Measurements from ENCODE around the gene TRIM4.
A peak's percentile ranks its signal among the peaks of the same experiment; 100 is the strongest.
"Not testable (repeated sequence)": the region's sequence is repeated elsewhere in the genome, so short reads cannot be mapped to it uniquely, and the experiment has no call there.

TRIM4 gene

GRCh38 chr7:99918959-99919813 is at the start of gene TRIM4:
TRIM4 (minus strand) TSS chr7:99919530; CDS start chr7:99919401, 129 bp downstream.
- no peaks in the 10 kb centered on the region for H3K9me3 ChIP-seq (ENCODE audit: control insufficient read depth, insufficient read depth, low read length)
- H3K9ac ChIP-seq (ENCODE audit: low read depth, low read length), result no peak within 1 kb of the TSS
- H3K4me1 ChIP-seq (ENCODE audit: control insufficient read depth, insufficient read depth, low read length), result no peaks in the 10 kb centered on the region
- no peaks in the 10 kb centered on the region for H3K36me3 ChIP-seq (ENCODE audit: control insufficient read depth, insufficient read depth, low read length)
- H3K4me3 ChIP-seq (ENCODE audit: low read depth, low read length), result peak within 1 kb of the TSS; percentile 50
- no peaks in the 10 kb centered on the region for H3K27me3 ChIP-seq (ENCODE audit: control insufficient read depth, insufficient read depth, low read length)

DNA sequence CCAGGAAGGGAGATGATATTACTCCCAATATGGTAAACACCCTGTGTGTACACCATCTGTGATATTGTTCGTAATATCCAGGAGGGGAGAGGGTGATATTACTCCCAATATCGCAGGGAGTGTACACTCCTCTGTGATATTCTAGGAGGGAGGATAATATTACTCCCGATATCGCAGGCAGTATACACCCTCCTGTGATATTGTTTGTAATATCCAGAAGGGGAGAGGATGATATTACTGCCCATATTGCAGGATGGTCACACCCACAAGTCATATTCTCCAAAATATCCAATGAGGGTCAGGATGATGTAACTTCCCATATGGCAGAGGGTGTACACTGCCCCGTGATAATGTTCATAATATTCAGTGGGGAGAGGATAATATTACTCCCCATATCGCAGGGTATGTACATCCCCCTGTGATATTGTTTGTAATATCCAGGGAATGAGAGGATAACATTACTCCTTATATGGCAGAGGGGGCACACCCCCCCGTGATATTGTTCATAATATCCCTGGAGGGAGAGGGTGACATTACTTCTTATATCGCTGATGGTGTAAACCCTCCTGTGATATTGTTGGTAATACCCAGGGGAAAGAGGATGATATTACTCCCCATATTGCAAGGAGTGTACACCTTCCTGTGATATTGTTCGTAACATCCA is 39.4 kb upstream of the TRIM4 start:
- Histone ChIP-seq H3K36me3 (ENCODE audit: control insufficient read depth, insufficient read depth, low read length) (no peaks in the 10 kb centered on the region), H3K27me3 (ENCODE audit: control insufficient read depth, insufficient read depth, low read length) (peaks cover 5% of the 10 kb centered on the region), H3K4me3 (ENCODE audit: low read depth, low read length) (no peak overlapping the region)

DNA sequence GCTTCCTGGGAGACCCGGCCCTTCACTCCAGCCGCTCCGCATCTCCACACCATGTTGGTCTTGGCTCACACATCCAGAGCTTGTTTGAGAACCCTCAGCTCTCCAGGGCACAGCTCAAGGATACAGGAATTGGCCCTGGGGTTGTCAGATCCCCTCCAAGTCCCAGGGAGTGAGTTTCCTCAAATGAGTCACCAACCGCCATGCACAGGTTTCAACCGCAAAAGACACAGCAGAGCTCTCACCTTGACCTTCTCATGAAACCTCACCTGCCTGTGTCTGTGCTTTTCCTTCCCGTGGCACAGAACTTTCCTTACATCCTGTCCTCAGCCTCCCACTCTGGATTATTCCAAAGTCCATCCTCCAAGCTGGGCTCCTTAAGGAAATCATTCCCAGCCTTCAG is 35.9 kb upstream of the TRIM4 start:
- Histone ChIP-seq H3K4me1 (ENCODE audit: control insufficient read depth, insufficient read depth, low read length) (no peaks in the 10 kb centered on the region), H3K9ac (ENCODE audit: low read depth, low read length) (no peak overlapping the region), H3K4me3 (ENCODE audit: low read depth, low read length) (no peak overlapping the region), H3K36me3 (ENCODE audit: control insufficient read depth, insufficient read depth, low read length) (no peaks in the 10 kb centered on the region), H3K9me3 (ENCODE audit: control insufficient read depth, insufficient read depth, low read length) (no peaks in the 10 kb centered on the region), H3K27me3 (ENCODE audit: control insufficient read depth, insufficient read depth, low read length) (peaks cover 2% of the 10 kb centered on the region)

More for the DNA sequence above, 39.4 kb upstream of the TRIM4 start:
- H3K9ac ChIP-seq (ENCODE audit: low read depth, low read length), result no peak overlapping the region
- no peaks in the 10 kb centered on the region for H3K4me1 ChIP-seq (ENCODE audit: control insufficient read depth, insufficient read depth, low read length)
- H3K9me3 ChIP-seq (ENCODE audit: control insufficient read depth, insufficient read depth, low read length), result no peaks in the 10 kb centered on the region

DNA sequence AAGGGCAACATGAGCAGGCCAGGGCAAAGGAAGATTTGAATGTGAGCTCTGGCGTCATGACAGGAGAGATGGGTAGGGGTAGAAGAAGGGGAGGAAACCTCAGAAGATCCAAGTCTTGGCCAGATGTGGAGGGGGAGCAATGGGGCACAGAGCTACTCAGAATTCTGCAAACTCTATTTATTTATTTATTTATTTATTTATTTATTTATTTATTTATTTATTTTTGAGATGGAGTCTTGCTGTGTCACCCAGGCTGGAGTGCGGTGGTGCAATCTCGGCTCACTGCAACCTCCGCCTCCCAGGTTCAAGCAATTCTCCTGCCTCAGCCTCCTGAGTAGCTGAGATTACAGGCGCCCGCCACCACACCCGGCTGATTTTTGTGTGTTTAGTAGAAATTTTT is 35.3 kb upstream of the TRIM4 start:
- not testable (repeated sequence) for H3K27me3 ChIP-seq (ENCODE audit: control insufficient read depth, insufficient read depth, low read length); H3K36me3 ChIP-seq (ENCODE audit: control insufficient read depth, insufficient read depth, low read length); H3K4me1 ChIP-seq (ENCODE audit: control insufficient read depth, insufficient read depth, low read length); H3K9me3 ChIP-seq (ENCODE audit: control insufficient read depth, insufficient read depth, low read length); H3K4me3 ChIP-seq (ENCODE audit: low read depth, low read length); H3K9ac ChIP-seq (ENCODE audit: low read depth, low read length)

DNA sequence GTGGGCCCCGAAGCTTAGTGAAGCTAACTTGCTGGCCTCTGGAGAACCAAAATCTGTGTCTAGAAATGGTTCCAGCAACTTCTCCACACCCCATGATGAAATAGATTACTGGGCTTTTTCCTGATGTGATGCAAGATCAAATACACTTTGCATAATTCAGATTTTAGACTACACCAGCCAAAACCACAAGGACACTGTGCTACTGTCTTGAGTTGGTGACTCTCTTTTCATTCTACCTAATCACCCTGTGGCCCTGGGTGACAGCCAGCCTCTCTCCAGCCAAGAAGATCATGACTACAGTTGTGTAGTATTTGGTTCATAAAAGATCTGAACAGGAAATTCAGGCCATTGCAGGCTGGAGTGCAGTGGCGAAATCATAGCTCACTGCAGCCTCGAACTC is 34.3 kb upstream of the TRIM4 start:
- no peaks in the 10 kb centered on the region for H3K36me3 ChIP-seq (ENCODE audit: control insufficient read depth, insufficient read depth, low read length)
- no peak overlapping the region for H3K4me3 ChIP-seq (ENCODE audit: low read depth, low read length)
- peaks cover 2% of the 10 kb centered on the region for H3K27me3 ChIP-seq (ENCODE audit: control insufficient read depth, insufficient read depth, low read length)
- H3K9ac ChIP-seq (ENCODE audit: low read depth, low read length), result no peak overlapping the region
- no peaks in the 10 kb centered on the region for H3K9me3 ChIP-seq (ENCODE audit: control insufficient read depth, insufficient read depth, low read length)
- no peaks in the 10 kb centered on the region for H3K4me1 ChIP-seq (ENCODE audit: control insufficient read depth, insufficient read depth, low read length)

- not testable (repeated sequence) for H3K4me3 ChIP-seq (ENCODE audit: low read depth, low read length); H3K27me3 ChIP-seq (ENCODE audit: control insufficient read depth, insufficient read depth, low read length); H3K36me3 ChIP-seq (ENCODE audit: control insufficient read depth, insufficient read depth, low read length); H3K9ac ChIP-seq (ENCODE audit: low read depth, low read length); H3K4me1 ChIP-seq (ENCODE audit: control insufficient read depth, insufficient read depth, low read length); H3K9me3 ChIP-seq (ENCODE audit: control insufficient read depth, insufficient read depth, low read length)
These were observed 33.3 kb upstream of the TRIM4 start for GRCh38 chr7:99952649-99953048.

GRCh38 chr7:99950819-99951218 is 31.5 kb upstream of the TRIM4 start:
- not testable (repeated sequence) for H3K4me3 ChIP-seq (ENCODE audit: low read depth, low read length); H3K9me3 ChIP-seq (ENCODE audit: control insufficient read depth, insufficient read depth, low read length); H3K4me1 ChIP-seq (ENCODE audit: control insufficient read depth, insufficient read depth, low read length)

GRCh38 chr7:99949645-99950228 is 30.4 kb upstream of the TRIM4 start:
- H3K9ac ChIP-seq (ENCODE audit: low read depth, low read length), result no peak overlapping the region
- H3K36me3 ChIP-seq (ENCODE audit: control insufficient read depth, insufficient read depth, low read length), result no peaks in the 10 kb centered on the region
- peaks cover 4% of the 10 kb centered on the region for H3K4me1 ChIP-seq (ENCODE audit: control insufficient read depth, insufficient read depth, low read length)
- no peak overlapping the region for H3K4me3 ChIP-seq (ENCODE audit: low read depth, low read length)
- H3K27me3 ChIP-seq (ENCODE audit: control insufficient read depth, insufficient read depth, low read length), result no peaks in the 10 kb centered on the region
- H3K9me3 ChIP-seq (ENCODE audit: control insufficient read depth, insufficient read depth, low read length), result no peaks in the 10 kb centered on the region

More at GRCh38 chr7:99950819-99951218, 31.5 kb upstream of the TRIM4 start:
- not testable (repeated sequence) for H3K9ac ChIP-seq (ENCODE audit: low read depth, low read length); H3K36me3 ChIP-seq (ENCODE audit: control insufficient read depth, insufficient read depth, low read length); H3K27me3 ChIP-seq (ENCODE audit: control insufficient read depth, insufficient read depth, low read length)

DNA sequence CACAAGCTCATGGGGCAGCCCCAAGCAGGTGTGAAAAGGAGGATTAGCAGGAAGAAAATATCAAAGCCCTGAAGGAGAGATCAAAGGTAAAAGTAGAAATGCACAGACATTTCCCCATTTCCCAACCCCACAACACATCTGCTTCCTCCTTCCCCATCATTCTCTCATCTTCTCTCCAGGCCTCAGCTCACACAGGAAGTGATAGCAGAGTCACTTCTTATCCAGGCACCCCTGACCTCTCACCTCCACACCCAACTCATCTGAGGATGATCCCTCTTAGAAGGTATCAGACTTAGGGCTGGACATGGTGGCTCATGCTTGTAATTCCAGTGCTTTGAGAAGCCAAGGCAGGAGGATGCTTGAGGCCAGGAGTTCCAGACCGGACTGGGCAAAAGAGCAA is 28.3 kb upstream of the TRIM4 start:
- H3K4me1 ChIP-seq (ENCODE audit: control insufficient read depth, insufficient read depth, low read length), result peaks cover 16% of the 10 kb centered on the region
- no peak overlapping the region for H3K9ac ChIP-seq (ENCODE audit: low read depth, low read length)
- H3K9me3 ChIP-seq (ENCODE audit: control insufficient read depth, insufficient read depth, low read length), result no peaks in the 10 kb centered on the region
- no peaks in the 10 kb centered on the region for H3K27me3 ChIP-seq (ENCODE audit: control insufficient read depth, insufficient read depth, low read length)
- H3K4me3 ChIP-seq (ENCODE audit: low read depth, low read length), result no peak overlapping the region
- no peaks in the 10 kb centered on the region for H3K36me3 ChIP-seq (ENCODE audit: control insufficient read depth, insufficient read depth, low read length)

GRCh38 chr7:99944497-99945070 is 25.3 kb upstream of the TRIM4 start:
- no peaks in the 10 kb centered on the region for H3K36me3 ChIP-seq (ENCODE audit: control insufficient read depth, insufficient read depth, low read length)
- H3K9me3 ChIP-seq (ENCODE audit: control insufficient read depth, insufficient read depth, low read length), result peaks cover 3% of the 10 kb centered on the region
- peak overlapping the region; percentile 42 for H3K9ac ChIP-seq (ENCODE audit: low read depth, low read length)
- H3K27me3 ChIP-seq (ENCODE audit: control insufficient read depth, insufficient read depth, low read length), result no peaks in the 10 kb centered on the region
- no peak overlapping the region for H3K4me3 ChIP-seq (ENCODE audit: low read depth, low read length)
- peaks cover 16% of the 10 kb centered on the region for H3K4me1 ChIP-seq (ENCODE audit: control insufficient read depth, insufficient read depth, low read length)

DNA sequence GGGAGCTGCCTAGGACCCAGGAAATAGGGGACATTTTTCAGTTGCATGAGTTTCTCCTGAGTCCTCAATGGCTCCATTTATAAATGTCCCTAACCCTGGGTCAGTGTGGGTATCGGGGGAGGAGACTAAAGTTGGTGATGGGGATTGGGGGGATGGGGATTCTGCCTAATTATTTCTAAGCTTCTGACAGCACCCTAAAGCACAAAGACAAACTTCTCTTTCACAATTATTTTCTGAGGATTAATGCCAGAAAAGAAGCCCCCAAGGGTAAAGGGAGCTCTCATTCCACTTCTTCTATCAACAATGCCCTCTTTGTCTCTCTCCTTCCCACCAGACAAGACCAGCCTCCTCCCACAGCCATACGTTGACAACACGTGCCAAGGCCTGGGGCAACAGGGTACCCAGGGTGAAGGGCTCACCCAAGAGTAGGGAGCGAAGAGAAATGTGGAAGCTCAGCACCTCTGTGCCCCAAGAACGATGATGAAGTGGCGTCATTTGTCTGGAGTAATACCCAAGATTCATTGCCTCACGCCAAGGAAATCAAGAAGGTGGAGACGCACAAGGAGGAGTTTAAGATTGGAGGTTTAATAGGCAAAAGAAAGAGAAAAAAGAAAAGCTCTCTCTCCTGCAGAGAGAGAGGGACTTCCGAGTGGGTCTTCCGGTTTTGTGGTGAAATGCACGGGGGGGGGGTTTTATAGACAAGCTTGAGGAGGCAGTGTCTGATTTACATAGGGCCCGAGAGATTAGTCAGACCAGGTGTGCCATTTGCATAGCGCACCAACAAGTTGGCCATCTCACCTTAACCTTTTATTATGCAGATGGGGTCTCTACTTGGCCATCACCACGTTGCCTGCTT is 24.5 kb upstream of the TRIM4 start:
- Histone ChIP-seq H3K4me3 (ENCODE audit: low read depth, low read length) (peak overlapping the region; percentile 42), H3K4me1 (ENCODE audit: control insufficient read depth, insufficient read depth, low read length) (peaks cover 16% of the 10 kb centered on the region), H3K9ac (ENCODE audit: low read depth, low read length) (peak overlapping the region; percentile 55), H3K36me3 (ENCODE audit: control insufficient read depth, insufficient read depth, low read length) (no peaks in the 10 kb centered on the region), H3K27me3 (ENCODE audit: control insufficient read depth, insufficient read depth, low read length) (no peaks in the 10 kb centered on the region), H3K9me3 (ENCODE audit: control insufficient read depth, insufficient read depth, low read length) (peaks cover 4% of the 10 kb centered on the region)
